Urinary bladder (tissue), 4 donors: Measurements from ENCODE around the gene TTN. TPM values are rescaled to one million over a fixed set of nuclear protein-coding genes. Genes with fewer than 3 reads are reported as not detected.

ENCODE experiments used
- DNase-seq: peaks from one replicate; pipeline ENCODE4 v3.0.0-alpha.2; 2015; ENCODE audit errors: extremely low spot score
- H3K27ac ChIP-seq: one replicate; pipeline ENCODE4 v1.5.1; 2013; ENCODE audit warnings: low read depth, mild to moderate bottlenecking, moderate library complexity
- H3K36me3 ChIP-seq: one replicate; pipeline ENCODE4 v1.6.1; 2013; ENCODE audit warnings: mild to moderate bottlenecking, moderate library complexity; ENCODE audit not compliant: insufficient read depth
- H3K4me1 ChIP-seq: one replicate; pipeline ENCODE4 v1.6.1; 2013; ENCODE audit warnings: mild to moderate bottlenecking, moderate library complexity; ENCODE audit not compliant: insufficient read depth
- H3K4me3 ChIP-seq: one replicate; pipeline ENCODE4 v1.5.1; 2013; ENCODE audit warnings: low read depth, low read length
- WGBS: extraction: QIAGEN DNeasy Blood & Tissue Kit; methylation state at CpG from one replicate; pipeline ENCODE4 v1.1.7; 2013; 5-methylcytosine and 5-hydroxymethylcytosine counted together
- polyA plus RNA-seq: library from polyadenylated mRNA; stranded (reverse); fragments of 200-250 nt; gene quantifications from one replicate; pipeline ENCODE4 v1.2.3, GENCODE V29; 2013
- total RNA-seq: library from RNA; depleted of rRNA; stranded (reverse); fragments of >200 nt; gene quantifications from one replicate; pipeline ENCODE4 v1.2.3, GENCODE V29; 2014
- donor health status: healthy with polysubstance abuse.
- donor health status: healthy.

Gene TTN
- total and polyA plus RNA-seq, 2 donors: 0.04 to 153 TPM

GRCh38 chr2:178829299-178829960 lies 22.2 kb upstream of the TTN start:
- Histone ChIP-seq H3K4me3 (no peak overlapping the region), H3K4me1 (no peaks in the 10 kb centered on the region), H3K27ac (no peak overlapping the region), H3K36me3 (no peaks in the 10 kb centered on the region)
- WGBS: 43% methylated on average over 3 of the region's 3 CpGs
- DNase-seq: no peak

GRCh38 chr2:178828486-178828881 lies 21.3 kb upstream of the TTN start:
- no peaks in the 10 kb centered on the region for H3K4me1 ChIP-seq
- WGBS: 69% methylated on average over 4 of the region's 4 CpGs
- H3K36me3 ChIP-seq: no peaks in the 10 kb centered on the region
- no peak overlapping the region for H3K27ac ChIP-seq
- H3K4me3 ChIP-seq: no peak overlapping the region
- no peak for DNase-seq

- no peaks in the 10 kb centered on the region for H3K36me3 ChIP-seq
- 68% methylated on average over 9 of the region's 9 CpGs for WGBS
- H3K27ac ChIP-seq: no peak overlapping the region
These were observed 20.7 kb upstream of the TTN start for GRCh38 chr2:178827739-178828485.

GRCh38 chr2:178827111-178827510 lies 19.9 kb upstream of the TTN start:
- no peaks in the 10 kb centered on the region for H3K4me1 ChIP-seq
- no peak overlapping the region for H3K4me3 ChIP-seq
- DNase-seq: no peak
- H3K27ac ChIP-seq: no peak overlapping the region
- 93% methylated on average over 1 of the region's 1 CpG for WGBS
- H3K36me3 ChIP-seq: no peaks in the 10 kb centered on the region

More at GRCh38 chr2:178827739-178828485, 20.7 kb upstream of the TTN start:
- no peak for DNase-seq
- Histone ChIP-seq H3K4me1 (no peaks in the 10 kb centered on the region), H3K4me3 (no peak overlapping the region)

- WGBS: 53% methylated on average over 1 of the region's 1 CpG
- H3K36me3 ChIP-seq: no peaks in the 10 kb centered on the region
- no peaks in the 10 kb centered on the region for H3K4me1 ChIP-seq
- DNase-seq: no peak
- no peak overlapping the region for H3K27ac ChIP-seq
- H3K4me3 ChIP-seq: no peak overlapping the region
These were observed 18.0 kb upstream of the TTN start for GRCh38 chr2:178825183-178825582.

GRCh38 chr2:178824181-178824580 lies 17.0 kb upstream of the TTN start:
- no peaks in the 10 kb centered on the region for H3K4me1 ChIP-seq
- H3K4me3 ChIP-seq: no peak overlapping the region
- no peaks in the 10 kb centered on the region for H3K36me3 ChIP-seq
- DNase-seq: no peak
- 96% methylated on average over 7 of the region's 7 CpGs for WGBS
- H3K27ac ChIP-seq: no peak overlapping the region

GRCh38 chr2:178819992-178820391 lies 12.8 kb upstream of the TTN start:
- no peak for DNase-seq
- Histone ChIP-seq H3K36me3 (no peaks in the 10 kb centered on the region), H3K4me1 (no peaks in the 10 kb centered on the region), H3K27ac (no peak overlapping the region), H3K4me3 (no peak overlapping the region)
- 23% methylated on average over 4 of the region's 4 CpGs for WGBS

GRCh38 chr2:178819147-178819875 lies 12.1 kb upstream of the TTN start:
- no peaks in the 10 kb centered on the region for H3K4me1 ChIP-seq
- H3K27ac ChIP-seq: no peak overlapping the region
- DNase-seq: no peak

GRCh38 chr2:178811901-178812300 lies 4.7 kb upstream of the TTN start:
- Histone ChIP-seq H3K4me1 (no peaks in the 10 kb centered on the region), H3K27ac (no peak overlapping the region), H3K4me3 (no peak overlapping the region), H3K36me3 (no peaks in the 10 kb centered on the region)
- 90% methylated on average over 2 of the region's 2 CpGs for WGBS
- no peak for DNase-seq

More at GRCh38 chr2:178819147-178819875, 12.1 kb upstream of the TTN start:
- 66% methylated on average over 1 of the region's 1 CpG for WGBS
- H3K36me3 ChIP-seq: no peaks in the 10 kb centered on the region
- H3K4me3 ChIP-seq: no peak overlapping the region

GRCh38 chr2:178811045-178811444 lies 3.8 kb upstream of the TTN start:
- Histone ChIP-seq H3K4me3 (no peak overlapping the region), H3K36me3 (no peaks in the 10 kb centered on the region), H3K4me1 (no peaks in the 10 kb centered on the region), H3K27ac (no peak overlapping the region)
- 81% methylated on average over 2 of the region's 2 CpGs for WGBS
- DNase-seq: no peak

- Histone ChIP-seq H3K36me3 (no peaks in the 10 kb centered on the region), H3K27ac (no peak overlapping the region), H3K4me1 (no peaks in the 10 kb centered on the region), H3K4me3 (no peak overlapping the region)
- no peak for DNase-seq
- 86% methylated on average over 5 of the region's 5 CpGs for WGBS
These were observed 3.2 kb upstream of the TTN start for GRCh38 chr2:178810422-178810821.

GRCh38 chr2:178806543-178806942 lies 680 bp downstream of the TTN start:
- 90% methylated on average over 1 of the region's 1 CpG for WGBS
- no peak overlapping the region for H3K27ac ChIP-seq
- no peak for DNase-seq
- H3K4me1 ChIP-seq: no peaks in the 10 kb centered on the region
- H3K4me3 ChIP-seq: no peak overlapping the region
- H3K36me3 ChIP-seq: no peaks in the 10 kb centered on the region

GRCh38 chr2:178805457-178805856 lies 1.8 kb downstream of the TTN start:
- no peaks in the 10 kb centered on the region for H3K36me3 ChIP-seq
- DNase-seq: no peak

GRCh38 chr2:178804791-178805190 lies 2.4 kb downstream of the TTN start:
- H3K27ac ChIP-seq: no peak overlapping the region

More at GRCh38 chr2:178805457-178805856, 1.8 kb downstream of the TTN start:
- 50% methylated on average over 2 of the region's 2 CpGs for WGBS
- Histone ChIP-seq H3K4me3 (no peak overlapping the region), H3K4me1 (no peaks in the 10 kb centered on the region), H3K27ac (no peak overlapping the region)

More at GRCh38 chr2:178804791-178805190, 2.4 kb downstream of the TTN start:
- WGBS: 73% methylated on average over 3 of the region's 3 CpGs
- Histone ChIP-seq H3K4me3 (no peak overlapping the region), H3K36me3 (no peaks in the 10 kb centered on the region), H3K4me1 (no peaks in the 10 kb centered on the region)
- DNase-seq: no peak
